Prostate gland (tissue), 2 donors: ENCODE measurements around the gene SLC9C1. TPM values are rescaled to one million over a fixed set of nuclear protein-coding genes. Genes with fewer than 3 reads are reported as not detected.

ENCODE experiments used
- DNase-seq: peaks from one replicate; pipeline ENCODE4 v3.0.0-alpha.2; 2019; ENCODE audit warnings: low spot score
- H3K27ac ChIP-seq, 2 donors: fragments of 200-600 bp; sonication (generic); 2 replicates each; pipeline ENCODE4 v1.5.1; 2017 to 2019
- H3K27me3 ChIP-seq: fragments of 200-600 bp; sonication (generic); replicated peaks from 2 replicates; pipeline ENCODE4 v1.5.1; 2019; ENCODE audit not compliant: insufficient read depth
- H3K36me3 ChIP-seq, 2 donors: fragments of 200-600 bp; sonication (generic); 1 replicate in 1 of 2; 2 replicates in 1 of 2; pipeline versions ENCODE4 v1.5.1 to v1.8.1; 2017 to 2019
- H3K4me1 ChIP-seq: fragments of 200-600 bp; sonication (generic); replicated peaks from 2 replicates; pipeline ENCODE4 v1.5.1; 2019
- H3K4me3 ChIP-seq, 2 donors: fragments of 200-600 bp; sonication (generic); 2 replicates each; pipeline ENCODE4 v1.5.1; 2017 to 2019
- H3K9me3 ChIP-seq: fragments of 200-600 bp; sonication (generic); 2 replicates; pipeline ENCODE4 v1.5.1; 2017
- CTCF ChIP-seq, 4 experiments: fragments of 200-600 bp in 2 of 4; fragments of 450-650 bp in 2 of 4; sonication (generic) in 2 of 4; IDR thresholded peaks; 1 replicate in 3 of 4; 2 replicates in 1 of 4; pipeline ENCODE4 v1.5.1; 2016 to 2019; ENCODE audit warnings: antibody characterized with exemption in 4 of 4, mild to moderate bottlenecking in 2 of 4, moderate library complexity in 2 of 4
- POLR2A ChIP-seq: fragments of 450-650 bp; IDR thresholded peaks from one replicate; pipeline ENCODE4 v1.6.1; 2016; ENCODE audit warnings: antibody characterized with exemption, mild to moderate bottlenecking
- POLR2AphosphoS5 ChIP-seq: sonication (generic); formaldehyde crosslinking; IDR thresholded peaks from one replicate; pipeline ENCODE4 v1.6.1; 2017; ENCODE audit warnings: antibody characterized with exemption
- WGBS: methylation state at CpG from one replicate; pipeline ENCODE4 v1.1.5; 2018; 5-methylcytosine and 5-hydroxymethylcytosine counted together
- intact Hi-C: fragments of 100-400 bp; cut with DNase I; formaldehyde crosslinking; loops from one replicate; pipeline ENCODE4 v1.14.2; 2022
- microRNA counts, 2 donors: library from miRNA; unstranded; fragments of <30 nt; microRNA quantifications; one replicate each; lab custom pipeline; 2016 to 2017
- microRNA-seq: library from miRNA; unstranded; fragments of <30 nt; microRNA quantifications from one replicate; pipeline ENCODE4, GENCODE V29; 2016
- small RNA-seq, 2 donors: library from RNA; depleted of rRNA; stranded (forward); fragments of <200 nt; gene quantifications; one replicate each; pipeline ENCODE3, GENCODE V24; 2016
- total RNA-seq, 2 donors: library from RNA; depleted of rRNA; stranded (reverse); fragments of >200 nt; gene quantifications; one replicate each; pipeline ENCODE4 v1.1.0, GENCODE V29; 2016

Gene SLC9C1
- total RNA-seq, 2 donors from 2014 or later: 0.91 TPM; not detected in 1

GRCh38 chr3:112093180-112093522 lies 200.9 kb downstream of the SLC9C1 start:
- no peak overlapping the region for H3K27ac ChIP-seq
- intact Hi-C loops: no loop called here
- no peak for TF ChIP-seq POLR2AphosphoS5
- no peak for TF ChIP-seq CTCF (IDR thresholded peaks at IDR 0.05)
- no peak for TF ChIP-seq POLR2A
- no peaks in the 10 kb centered on the region for H3K36me3 ChIP-seq
- H3K9me3 ChIP-seq: no peaks in the 10 kb centered on the region
- no peak overlapping the region for H3K4me3 ChIP-seq
- H3K27me3 ChIP-seq: no peaks in the 10 kb centered on the region
- H3K4me1 ChIP-seq: no peaks in the 10 kb centered on the region
- no peak for DNase-seq

GRCh38 chr3:112092496-112093179 lies 201.4 kb downstream of the SLC9C1 start:
- intact Hi-C loops: no loop called here
- Histone ChIP-seq H3K4me3 (no peak overlapping the region), H3K9me3 (no peaks in the 10 kb centered on the region), H3K27ac (no peak overlapping the region), H3K27me3 (no peaks in the 10 kb centered on the region), H3K4me1 (no peaks in the 10 kb centered on the region), H3K36me3 (no peaks in the 10 kb centered on the region)
- DNase-seq: no peak
- TF ChIP-seq POLR2A: no peak
- TF ChIP-seq CTCF (IDR thresholded peaks at IDR 0.05): no peak
- TF ChIP-seq POLR2AphosphoS5: no peak
- 67% methylated on average over 6 of the region's 6 CpGs for WGBS

GRCh38 chr3:112090887-112091586 lies 203.0 kb downstream of the SLC9C1 start:
- no peaks in the 10 kb centered on the region for H3K9me3 ChIP-seq
- H3K4me1 ChIP-seq: no peaks in the 10 kb centered on the region
- no peaks in the 10 kb centered on the region for H3K27me3 ChIP-seq
- H3K4me3 ChIP-seq: no peak overlapping the region
- TF ChIP-seq POLR2AphosphoS5: peak; percentile 32
- TF ChIP-seq CTCF (IDR thresholded peaks at IDR 0.05): no peak
- 50% methylated on average over 6 of the region's 6 CpGs for WGBS
- peak overlapping the region; percentile 40 to 60 for H3K27ac ChIP-seq
- DNase-seq: no peak
- intact Hi-C loops: no loop called here
- no peaks in the 10 kb centered on the region for H3K36me3 ChIP-seq

MicroRNA genes within 50 kb of the gene (microRNA counts, 767-probe panel; counts per million panel counts)
- 431 to 1,117 counts per million in 2 donors for microRNA hsa-miR-567 (lab: Ali Mortazavi, UCI)

Small RNA genes within 50 kb of the gene (microRNA-seq; reads per million reads assigned to microRNA genes)
- gene MIR567: not detected

Small RNA genes within 50 kb of the gene (small RNA-seq; reads per million reads assigned to genes)
- gene MIR567: 0 reads per million in 2 donors

Other genes starting within 250 kb of the SLC9C1 start
- 10 to 100 TPM in 1 of 2 donors, 1 to 10 TPM in 1; 8.6 to 11.0 TPM for gene C3orf52, start 207.8 kb downstream of the SLC9C1 start, total RNA-seq
- 1 to 10 TPM in 1 of 2 donors, not detected in 1; 1.4 TPM for gene GCSAM, start 161.0 kb downstream of the SLC9C1 start, total RNA-seq
- gene CD200, start 38.9 kb upstream of the SLC9C1 start, total RNA-seq: 1 to 10 TPM; 5.2 to 6.3 TPM
- 1 to 10 TPM in 1 of 2 donors, not detected in 1; 2.6 TPM for gene BTLA, start 205.3 kb upstream of the SLC9C1 start, total RNA-seq